Kidney (tissue), 14 donors: Measurements from ENCODE around the gene XPNPEP2. TPM values are rescaled to one million over a fixed set of nuclear protein-coding genes. Genes with fewer than 3 reads are reported as not detected.
"Not testable (repeated sequence)": the region's sequence is repeated elsewhere in the genome, so short reads cannot be mapped to it uniquely, and the experiment has no call there.

Experiments used
- DNase-seq, 5 donors: peaks; one replicate each; pipeline ENCODE4 v3.0.0-alpha.2; 2013 to 2020
- FAIRE-seq: peaks from 2 replicates; lab custom pipeline; 2012; peaks lifted over from hg19 to GRCh38; lab: Jason Lieb, UNC
- H3K27ac ChIP-seq, 2 donors: one replicate each; pipeline ENCODE4 v1.7.0; 2013; ENCODE audit warnings: low read depth in 2 of 2, low read length in 2 of 2, inconsistent platforms in 1 of 2
- H3K27me3 ChIP-seq: one replicate; pipeline ENCODE4 v1.7.1; 2013; ENCODE audit warnings: low read length, inconsistent platforms; ENCODE audit not compliant: control insufficient read depth, insufficient read depth
- H3K36me3 ChIP-seq, 3 donors: one replicate each; pipeline versions ENCODE4 v1.7.0 to v1.7.1; 2013; ENCODE audit warnings: low read length in 3 of 3, control low read depth in 1 of 3, inconsistent platforms in 1 of 3; ENCODE audit not compliant: insufficient read depth in 3 of 3, control insufficient read depth in 2 of 3
- H3K4me1 ChIP-seq, 3 donors: one replicate each; pipeline versions ENCODE4 v1.7.0 to v1.7.1; 2013; ENCODE audit warnings: low read length in 3 of 3, inconsistent platforms in 1 of 3, low read depth in 1 of 3; ENCODE audit not compliant: control insufficient read depth in 2 of 3, insufficient read depth in 2 of 3
- H3K4me3 ChIP-seq, 3 donors: one replicate each; pipeline versions ENCODE4 v1.7.0 to v1.8.1; 2013; ENCODE audit warnings: low read length in 3 of 3, control low read depth in 1 of 3, inconsistent platforms in 1 of 3
- H3K9ac ChIP-seq, 3 donors: one replicate each; pipeline versions ENCODE4 v1.7.0 to v1.7.1; 2013; ENCODE audit warnings: low read length in 3 of 3, control low read depth in 1 of 3, inconsistent platforms in 1 of 3
- H3K9me3 ChIP-seq, 3 donors: one replicate each; pipeline versions ENCODE4 v1.7.0 to v1.7.1; 2013; ENCODE audit warnings: low read length in 3 of 3, control low read depth in 1 of 3, inconsistent platforms in 1 of 3; ENCODE audit not compliant: control insufficient read depth in 2 of 3, insufficient read depth in 1 of 3
- intact Hi-C: fragments of 100-400 bp; cut with DNase I; formaldehyde crosslinking; loops from one replicate; pipeline ENCODE4 v1.11.1; 2022
- polyA plus RNA-seq: library from polyadenylated mRNA; stranded (reverse); fragments of 350-450 nt; fragmentation: Illumina TruSeq; extraction: RNeasy Lipid Tissue Mini Kit (QIAGEN cat#74804); gene quantifications from one replicate; pipeline ENCODE4 v1.2.3, GENCODE V29; 2014; ENCODE audit warnings: low read depth, low replicate concordance; ENCODE audit not compliant: insufficient read depth
- total RNA-seq: library from RNA; stranded (reverse); fragmentation: NEBNext Ultra II Directional; extraction: Animal tissue kit (Norgen Biotek cat#: 25700); gene quantifications from one replicate; pipeline ENCODE4 v1.2.1, GENCODE V29; 2021
- TF ChIP-seq, protein P1 (sequence below): IDR thresholded peaks from 3 replicates; pipeline ENCODE4 v1.5.1; 2012; ENCODE audit warnings: mild to moderate bottlenecking, moderate library complexity, borderline replicate concordance; ENCODE audit not compliant: insufficient read depth; ENCODE audit errors: extremely low read depth
- donor health status: control.
- donor health status: control.
- donor health status: control.
- donor health status: control.
- donor health status: control.
- donor health status: DM: yes; HTN: yes; CAD: no.
- donor health status: Normal renal cell carcinoma (clear cell type).

Gene XPNPEP2
- total and polyA plus RNA-seq, 2 donors from 2014 or later, result 2.0 to 78.6 TPM

DNA sequence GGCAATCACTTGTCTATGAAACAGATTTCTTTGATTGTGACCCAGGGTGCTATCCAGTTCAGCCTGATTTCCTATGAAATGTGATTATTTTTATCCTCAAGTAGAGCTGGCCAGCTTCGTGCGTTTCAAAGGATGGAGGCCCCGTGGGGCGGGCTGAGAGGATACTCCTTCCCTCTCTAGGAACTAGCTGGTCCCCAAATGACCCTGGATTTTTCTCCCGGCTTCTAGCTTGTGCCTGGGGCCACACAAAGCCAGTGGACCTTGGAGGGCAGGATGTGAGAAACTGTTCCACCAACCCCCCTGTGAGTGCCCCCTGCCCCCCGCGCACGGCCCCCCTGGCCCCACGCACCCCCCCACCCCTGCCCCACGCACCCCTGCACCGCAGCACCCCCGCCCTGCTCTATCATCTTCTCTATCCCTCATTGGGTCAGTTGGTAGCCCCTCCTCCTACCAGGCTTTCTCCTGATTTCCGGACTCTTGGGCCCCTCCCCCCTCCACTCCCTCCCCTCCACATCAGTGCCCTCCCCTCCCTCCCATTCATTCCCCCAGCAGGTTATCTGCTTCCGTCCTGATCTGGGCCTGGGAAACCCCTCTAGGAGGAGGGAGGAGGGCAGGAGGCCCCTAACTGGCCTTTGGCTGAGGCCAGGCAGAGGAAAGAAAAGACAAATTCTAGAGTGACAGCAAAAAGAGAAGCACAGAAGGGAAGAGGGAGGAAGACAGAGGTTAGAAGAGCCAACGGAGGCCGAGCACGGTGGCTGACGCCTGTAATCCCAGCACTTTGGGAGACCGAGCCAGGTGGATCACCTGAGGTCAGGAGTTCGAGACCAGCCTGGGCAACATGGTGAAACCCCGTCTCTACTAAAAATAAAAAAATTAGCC lies 3.3 kb downstream of the XPNPEP2 start:
- FAIRE-seq, result no peak
- no peak overlapping the region for H3K9ac ChIP-seq
- no peaks in the 10 kb centered on the region for H3K27me3 ChIP-seq
- no peaks in the 10 kb centered on the region for H3K36me3 ChIP-seq
- no peaks in the 10 kb centered on the region for H3K9me3 ChIP-seq
- peaks cover 0 to 2% (median 0%) of the 10 kb centered on the region in 3 donors for H3K4me1 ChIP-seq
- TF ChIP-seq, protein P1, sequence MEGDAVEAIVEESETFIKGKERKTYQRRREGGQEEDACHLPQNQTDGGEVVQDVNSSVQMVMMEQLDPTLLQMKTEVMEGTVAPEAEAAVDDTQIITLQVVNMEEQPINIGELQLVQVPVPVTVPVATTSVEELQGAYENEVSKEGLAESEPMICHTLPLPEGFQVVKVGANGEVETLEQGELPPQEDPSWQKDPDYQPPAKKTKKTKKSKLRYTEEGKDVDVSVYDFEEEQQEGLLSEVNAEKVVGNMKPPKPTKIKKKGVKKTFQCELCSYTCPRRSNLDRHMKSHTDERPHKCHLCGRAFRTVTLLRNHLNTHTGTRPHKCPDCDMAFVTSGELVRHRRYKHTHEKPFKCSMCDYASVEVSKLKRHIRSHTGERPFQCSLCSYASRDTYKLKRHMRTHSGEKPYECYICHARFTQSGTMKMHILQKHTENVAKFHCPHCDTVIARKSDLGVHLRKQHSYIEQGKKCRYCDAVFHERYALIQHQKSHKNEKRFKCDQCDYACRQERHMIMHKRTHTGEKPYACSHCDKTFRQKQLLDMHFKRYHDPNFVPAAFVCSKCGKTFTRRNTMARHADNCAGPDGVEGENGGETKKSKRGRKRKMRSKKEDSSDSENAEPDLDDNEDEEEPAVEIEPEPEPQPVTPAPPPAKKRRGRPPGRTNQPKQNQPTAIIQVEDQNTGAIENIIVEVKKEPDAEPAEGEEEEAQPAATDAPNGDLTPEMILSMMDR, result no peak
- H3K4me3 ChIP-seq, result no peak overlapping the region
- H3K27ac ChIP-seq, result no peak overlapping the region
- intact Hi-C loops, result no loop called here
- DNase-seq, result peak in 4 of 5 donors; percentile 33 to 57 (median 48)

DNA sequence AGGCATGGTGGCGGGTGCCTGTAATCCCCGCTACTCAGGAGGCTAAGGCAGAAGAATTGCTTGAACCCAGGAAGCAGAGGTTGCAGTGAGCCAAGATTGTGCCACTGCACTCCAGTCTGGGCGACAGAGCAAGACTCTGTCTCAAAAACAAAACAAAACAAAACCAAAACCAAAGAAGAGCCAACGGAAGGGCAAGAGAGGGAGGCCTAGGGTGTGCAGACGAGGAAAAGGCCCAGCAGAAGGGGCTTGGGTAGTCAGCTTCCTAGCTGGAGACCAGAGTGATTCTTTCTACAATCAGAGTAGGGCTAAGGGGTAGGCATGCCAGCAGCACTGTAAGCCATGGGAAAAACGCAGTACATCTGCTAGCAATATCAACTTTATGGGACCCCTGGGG lies 4.0 kb downstream of the XPNPEP2 start:
- H3K27ac ChIP-seq, intact Hi-C loops, H3K4me1 ChIP-seq, DNase-seq, FAIRE-seq, H3K9ac ChIP-seq, H3K9me3 ChIP-seq, H3K27me3 ChIP-seq, H3K36me3 ChIP-seq, H3K4me3 ChIP-seq: not testable (repeated sequence)

DNA sequence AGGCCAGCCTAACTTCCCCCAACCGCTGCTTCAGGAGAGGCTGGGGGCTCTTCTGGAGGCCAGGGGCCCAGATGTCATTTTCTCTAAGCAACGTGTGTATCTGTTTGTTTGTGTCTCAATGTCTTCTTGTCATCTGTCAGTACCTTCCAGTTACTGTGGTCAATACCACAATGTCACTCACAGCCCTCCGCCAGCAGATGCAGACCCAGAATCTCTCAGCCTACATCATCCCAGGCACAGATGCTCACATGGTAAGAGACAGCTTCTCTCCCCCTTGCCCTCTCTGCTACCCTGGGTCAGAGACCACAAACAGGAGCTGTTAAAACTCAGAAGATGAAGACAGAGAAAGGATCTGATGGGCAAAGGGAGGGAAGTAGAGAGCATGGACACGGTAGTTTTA lies 5.0 kb downstream of the XPNPEP2 start:
- FAIRE-seq (no peak), DNase-seq (no peak)
- no peak overlapping the region for H3K4me3 ChIP-seq
- H3K36me3 ChIP-seq, result no peaks in the 10 kb centered on the region
- H3K9ac ChIP-seq, result no peak overlapping the region
- no peaks in the 10 kb centered on the region for H3K27me3 ChIP-seq
- no peak overlapping the region for H3K27ac ChIP-seq
- H3K9me3 ChIP-seq, result no peaks in the 10 kb centered on the region
- no peaks in the 10 kb centered on the region for H3K4me1 ChIP-seq
- intact Hi-C loops, result no loop called here
- TF ChIP-seq, protein P1, result no peak

DNA sequence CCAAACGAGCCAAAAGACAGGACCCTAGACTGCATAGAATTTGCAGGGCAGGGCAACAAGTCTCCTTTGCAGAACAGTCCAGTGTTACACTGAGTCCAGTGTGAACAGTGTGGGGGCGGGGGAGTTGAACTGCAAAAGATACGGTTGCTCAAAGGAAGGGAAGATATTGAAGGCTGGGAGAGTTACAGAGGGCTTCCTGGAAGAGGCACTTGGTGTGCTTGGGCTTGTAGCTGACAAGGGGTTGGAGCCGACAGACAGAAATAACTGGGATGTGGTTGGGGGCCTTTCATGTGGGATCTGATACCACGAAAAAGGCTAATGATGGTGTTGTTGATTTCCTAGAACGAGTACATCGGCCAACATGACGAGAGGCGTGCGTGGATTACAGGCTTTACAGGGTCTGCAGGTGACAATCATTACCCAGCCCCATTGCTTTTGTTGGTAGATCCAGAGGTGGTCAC lies 6.1 kb downstream of the XPNPEP2 start:
- Histone ChIP-seq H3K27me3 (no peaks in the 10 kb centered on the region), H3K4me3 (no peak overlapping the region), H3K36me3 (no peaks in the 10 kb centered on the region), H3K9ac (no peak overlapping the region), H3K27ac (no peak overlapping the region), H3K9me3 (no peaks in the 10 kb centered on the region), H3K4me1 (no peaks in the 10 kb centered on the region)
- FAIRE-seq, result no peak
- no peak for DNase-seq
- TF ChIP-seq, protein P1, result no peak
- intact Hi-C loops, result no loop called here
